ENCODE results near the gene SLCO3A1. TPM values are rescaled to one million over a fixed set of nuclear protein-coding genes. Genes with fewer than 3 reads are reported as not detected.

Gene SLCO3A1
- total RNA-seq, 3 donors from 2014 or later: 13.4 to 23.8 (median 14.3) TPM

- no peak for TF ChIP-seq CTCF (IDR thresholded peaks at IDR 0.05)
- DNase-seq (no peak), ATAC-seq (no peak)
- Histone ChIP-seq H3K4me1 (ENCODE audit: low read depth) (peaks cover 30% of the 10 kb centered on the region), H3K4me3 (no peak overlapping the region), H3K9me3 (no peaks in the 10 kb centered on the region), H3K36me3 (ENCODE audit: low read depth) (no peaks in the 10 kb centered on the region)
- intact Hi-C loops (cut with DNase I, micrococcal nuclease): no loop called here
Measured at GRCh38 chr15:91916051-91916450, 62.5 kb downstream of the SLCO3A1 start.

- H3K9me3 ChIP-seq: no peaks in the 10 kb centered on the region
- no peaks in the 10 kb centered on the region for H3K36me3 ChIP-seq (ENCODE audit: low read depth)
- no peak for DNase-seq
- intact Hi-C loops (cut with DNase I, micrococcal nuclease): no loop called here
- H3K4me3 ChIP-seq: no peak overlapping the region
- TF ChIP-seq CTCF (IDR thresholded peaks at IDR 0.05): no peak
- ATAC-seq: no peak
- peaks cover 41% of the 10 kb centered on the region for H3K4me1 ChIP-seq (ENCODE audit: low read depth)
Measured at GRCh38 chr15:91917686-91918360, 64.3 kb downstream of the SLCO3A1 start.

- ATAC-seq (no peak), DNase-seq (peak in 1 of 3 donors; percentile 48)
- Histone ChIP-seq H3K36me3 (ENCODE audit: low read depth) (no peaks in the 10 kb centered on the region), H3K4me1 (ENCODE audit: low read depth) (peaks cover 34% of the 10 kb centered on the region), H3K9me3 (no peaks in the 10 kb centered on the region), H3K4me3 (no peak overlapping the region)
- TF ChIP-seq CTCF (IDR thresholded peaks at IDR 0.05): no peak
- intact Hi-C loops (cut with DNase I, micrococcal nuclease): no loop called here
Measured at GRCh38 chr15:91919014-91919534, 65.6 kb downstream of the SLCO3A1 start.

- no peaks in the 10 kb centered on the region for H3K36me3 ChIP-seq (ENCODE audit: low read depth)
- no peaks in the 10 kb centered on the region for H3K9me3 ChIP-seq
- DNase-seq (no peak), ATAC-seq (peak; percentile 51)
- no peak overlapping the region for H3K4me3 ChIP-seq
- intact Hi-C loops (cut with DNase I, micrococcal nuclease): no loop called here
- TF ChIP-seq CTCF (IDR thresholded peaks at IDR 0.05): no peak
- peaks cover 26% of the 10 kb centered on the region for H3K4me1 ChIP-seq (ENCODE audit: low read depth)
Measured at GRCh38 chr15:91921188-91921842, 67.8 kb downstream of the SLCO3A1 start.

- DNase-seq: no peak
- intact Hi-C loops (cut with DNase I, micrococcal nuclease): no loop called here
- no peaks in the 10 kb centered on the region for H3K9me3 ChIP-seq
- TF ChIP-seq CTCF (IDR thresholded peaks at IDR 0.05): no peak
- no peak overlapping the region for H3K4me3 ChIP-seq
- ATAC-seq: no peak
- H3K4me1 ChIP-seq (ENCODE audit: low read depth): peaks cover 29% of the 10 kb centered on the region
- H3K36me3 ChIP-seq (ENCODE audit: low read depth): no peaks in the 10 kb centered on the region
Measured at GRCh38 chr15:91921843-91922198, 68.3 kb downstream of the SLCO3A1 start.

Data from mucosa of descending colon (tissue), 3 donors.